Measurements from ENCODE around the gene CHP1.
A peak's percentile ranks its signal among the peaks of the same experiment; 100 is the strongest.
"Not testable (repeated sequence)": the region's sequence is repeated elsewhere in the genome, so short reads cannot be mapped to it uniquely, and the experiment has no call there.

Gene CHP1

DNA sequence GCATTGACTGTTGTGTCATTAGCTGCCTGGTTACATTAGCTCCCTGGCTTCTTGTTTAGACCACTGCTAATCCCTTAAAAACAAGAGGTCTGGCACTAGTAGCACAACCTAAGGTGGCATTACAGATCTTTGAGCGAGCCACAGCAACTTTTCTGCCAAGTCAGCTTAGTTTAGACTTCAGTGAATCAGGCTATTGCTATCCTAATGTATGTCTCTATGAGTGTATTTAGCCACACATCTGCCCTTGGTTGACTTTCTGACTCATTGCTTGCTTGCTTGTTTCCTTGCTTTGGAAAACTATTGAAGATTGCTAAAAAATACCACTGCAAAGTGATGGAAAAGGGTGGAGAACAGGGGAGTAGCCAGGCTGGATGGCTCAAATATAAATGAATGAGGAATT is 50.2 kb downstream of the CHP1 start:
- H3K9me3 ChIP-seq (ENCODE audit: control insufficient read depth, low read length): no peaks in the 10 kb centered on the region
- H2BK5ac ChIP-seq (ENCODE audit: low read depth, low read length, poor library complexity, severe bottlenecking): no peak overlapping the region
- H4K8ac ChIP-seq (ENCODE audit: low read length): no peak overlapping the region
- H4K91ac ChIP-seq (ENCODE audit: low read length): no peak overlapping the region
- H3K27me3 ChIP-seq (ENCODE audit: control insufficient read depth in 1 of 2, insufficient read depth in 1 of 2, low read length in 2 of 2): no peaks in the 10 kb centered on the region
- no peak overlapping the region for H3K4ac ChIP-seq (ENCODE audit: low read depth in 1 of 2, low read length in 2 of 2)
- WGBS: 0% methylated on average over 1 of the region's 1 CpG
- H3K36me3 ChIP-seq (ENCODE audit: control insufficient read depth in 1 of 2, insufficient read depth in 2 of 2, low read depth in 1 of 2, low read length in 2 of 2): peaks cover 13 to 42% of the 10 kb centered on the region in 2 experiments
- no peak overlapping the region for H2BK15ac ChIP-seq (ENCODE audit: low read depth, poor library complexity, severe bottlenecking)
- no peak overlapping the region for H3K4me3 ChIP-seq (ENCODE audit: insufficient read depth in 1 of 2, low read depth in 1 of 2, low read length in 2 of 2)
- H3K4me1 ChIP-seq (ENCODE audit: control insufficient read depth, insufficient read depth, low read depth, low read length): peaks cover 5% of the 10 kb centered on the region
- H2AK5ac ChIP-seq (ENCODE audit: low read length, severe bottlenecking): no peak overlapping the region
- peak; percentile 96 for DNase-seq
- no peak overlapping the region for H3K23ac ChIP-seq (ENCODE audit: low read length in 2 of 2)
- no peak overlapping the region for H2AFZ ChIP-seq (ENCODE audit: low read depth, low read length)
- H3K9ac ChIP-seq (ENCODE audit: low read length): peak overlapping the region; percentile 23
- H2BK120ac ChIP-seq (ENCODE audit: low read depth, low read length): no peak overlapping the region
- H3K18ac ChIP-seq (ENCODE audit: low read depth in 1 of 2, low read length in 2 of 2): no peak overlapping the region
- H3K27ac ChIP-seq (ENCODE audit: low read length, poor library complexity, severe bottlenecking): peak overlapping the region; percentile 11
- H3K14ac ChIP-seq (ENCODE audit: low read length in 2 of 2): no peak overlapping the region
- H2BK12ac ChIP-seq (ENCODE audit: low read length in 2 of 2): no peak overlapping the region
- peaks cover 2% of the 10 kb centered on the region for H3K79me1 ChIP-seq (replicated peaks; ENCODE audit: low read length, poor library complexity, severe bottlenecking)
- H3K4me2 ChIP-seq (ENCODE audit: low read length, poor library complexity, severe bottlenecking): no peak overlapping the region

DNA sequence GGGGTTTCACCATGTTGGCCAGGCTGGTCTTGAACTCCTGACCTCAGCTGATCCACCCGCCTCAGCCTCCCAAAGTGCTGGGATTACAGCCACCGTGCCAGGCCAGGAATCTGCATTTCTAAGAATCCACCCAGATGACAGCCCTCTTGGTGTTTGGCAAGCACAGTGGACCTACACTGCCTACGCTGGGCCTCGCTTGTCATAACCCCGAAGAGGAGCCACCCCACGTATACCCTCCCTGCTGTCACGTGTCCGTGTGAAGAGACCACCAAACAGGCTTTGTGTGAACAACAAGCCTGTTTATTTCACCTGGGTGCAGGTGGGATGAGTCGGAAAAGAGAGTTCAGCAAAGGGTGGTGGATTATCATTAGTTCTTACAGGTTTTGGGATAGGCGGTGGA is 51.4 kb downstream of the CHP1 start:
- not testable (repeated sequence) for H2BK5ac ChIP-seq (ENCODE audit: low read depth, low read length, poor library complexity, severe bottlenecking); H2BK15ac ChIP-seq (ENCODE audit: low read depth, poor library complexity, severe bottlenecking); H2AFZ ChIP-seq (ENCODE audit: low read depth, low read length); H3K4me2 ChIP-seq (ENCODE audit: low read length, poor library complexity, severe bottlenecking); H3K27me3 ChIP-seq (ENCODE audit: control insufficient read depth in 1 of 2, insufficient read depth in 1 of 2, low read length in 2 of 2); H3K79me1 ChIP-seq (replicated peaks; ENCODE audit: low read length, poor library complexity, severe bottlenecking); H2BK120ac ChIP-seq (ENCODE audit: low read depth, low read length); H3K4me1 ChIP-seq (ENCODE audit: control insufficient read depth, insufficient read depth, low read depth, low read length); H3K4me3 ChIP-seq (ENCODE audit: insufficient read depth in 1 of 2, low read depth in 1 of 2, low read length in 2 of 2); H3K23ac ChIP-seq (ENCODE audit: low read length in 2 of 2); H3K27ac ChIP-seq (ENCODE audit: low read length, poor library complexity, severe bottlenecking); H3K4ac ChIP-seq (ENCODE audit: low read depth in 1 of 2, low read length in 2 of 2); H4K91ac ChIP-seq (ENCODE audit: low read length); H3K9ac ChIP-seq (ENCODE audit: low read length); H3K9me3 ChIP-seq (ENCODE audit: control insufficient read depth, low read length); H2AK5ac ChIP-seq (ENCODE audit: low read length, severe bottlenecking); DNase-seq; H4K8ac ChIP-seq (ENCODE audit: low read length); H3K14ac ChIP-seq (ENCODE audit: low read length in 2 of 2)
- 94% methylated on average over 10 of the region's 10 CpGs for WGBS
- H2BK12ac ChIP-seq (ENCODE audit: low read length in 2 of 2): peak overlapping the region; percentile 6 to 29
- H3K18ac ChIP-seq (ENCODE audit: low read depth in 1 of 2, low read length in 2 of 2): peak overlapping the region in 1 of 2 experiments; percentile 58
- H3K36me3 ChIP-seq (ENCODE audit: control insufficient read depth in 1 of 2, insufficient read depth in 2 of 2, low read depth in 1 of 2, low read length in 2 of 2): peaks cover 16 to 43% of the 10 kb centered on the region in 2 experiments

DNA sequence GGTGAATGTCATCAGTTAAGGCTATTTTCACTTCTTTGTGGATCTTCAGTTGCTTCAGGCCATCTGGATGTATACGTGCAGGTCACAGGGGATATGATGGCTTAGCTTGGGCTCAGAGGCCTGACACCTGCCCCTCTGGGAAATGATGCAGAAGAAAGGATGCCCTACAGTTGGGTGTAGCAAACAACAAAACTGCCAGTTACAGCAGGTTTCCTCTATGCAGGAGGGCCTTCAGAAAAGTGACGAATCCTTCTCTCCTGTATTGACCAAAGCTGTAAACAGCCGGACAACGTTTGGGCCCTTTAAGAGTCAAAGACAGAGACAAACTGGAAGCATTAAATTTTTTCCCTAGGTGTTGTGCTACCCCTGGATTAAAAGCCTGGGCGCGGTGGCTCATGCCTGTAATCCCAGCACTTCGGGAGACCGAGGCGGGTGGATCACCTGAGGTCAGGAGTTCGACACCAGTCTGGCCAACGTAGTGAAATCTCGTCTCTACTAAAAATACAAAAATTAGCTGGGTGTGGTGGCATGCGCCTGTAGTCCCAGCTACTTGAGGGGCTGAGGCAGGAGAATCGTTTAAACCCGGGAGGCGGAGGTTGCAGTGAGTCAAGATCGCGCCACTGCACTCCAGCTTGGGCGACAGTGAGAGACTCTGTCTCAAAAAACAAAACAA is 52.0 kb downstream of the CHP1 start:
- not testable (repeated sequence) for H3K27ac ChIP-seq (ENCODE audit: low read length, poor library complexity, severe bottlenecking); DNase-seq; H2AFZ ChIP-seq (ENCODE audit: low read depth, low read length); H3K23ac ChIP-seq (ENCODE audit: low read length in 2 of 2); H4K91ac ChIP-seq (ENCODE audit: low read length); H2BK15ac ChIP-seq (ENCODE audit: low read depth, poor library complexity, severe bottlenecking); H3K4me2 ChIP-seq (ENCODE audit: low read length, poor library complexity, severe bottlenecking); H2BK5ac ChIP-seq (ENCODE audit: low read depth, low read length, poor library complexity, severe bottlenecking); H3K9me3 ChIP-seq (ENCODE audit: control insufficient read depth, low read length); H3K79me1 ChIP-seq (replicated peaks; ENCODE audit: low read length, poor library complexity, severe bottlenecking); H3K27me3 ChIP-seq (ENCODE audit: control insufficient read depth in 1 of 2, insufficient read depth in 1 of 2, low read length in 2 of 2); H3K4me1 ChIP-seq (ENCODE audit: control insufficient read depth, insufficient read depth, low read depth, low read length); H3K14ac ChIP-seq (ENCODE audit: low read length in 2 of 2)
- Histone ChIP-seq H2AK5ac (ENCODE audit: low read length, severe bottlenecking) (peak overlapping the region; percentile 39), H4K8ac (ENCODE audit: low read length) (peak overlapping the region; percentile 79), H2BK120ac (ENCODE audit: low read depth, low read length) (peak overlapping the region; percentile 11), H3K9ac (ENCODE audit: low read length) (peak overlapping the region; percentile 99), H2BK12ac (ENCODE audit: low read length in 2 of 2) (peak overlapping the region in 1 of 2 experiments; percentile 70), H3K36me3 (ENCODE audit: control insufficient read depth in 1 of 2, insufficient read depth in 2 of 2, low read depth in 1 of 2, low read length in 2 of 2) (peaks cover 18 to 50% of the 10 kb centered on the region in 2 experiments), H3K4me3 (ENCODE audit: insufficient read depth in 1 of 2, low read depth in 1 of 2, low read length in 2 of 2) (peak overlapping the region in 1 of 2 experiments; percentile 99), H3K18ac (ENCODE audit: low read depth in 1 of 2, low read length in 2 of 2) (peak overlapping the region; percentile 23 to 65), H3K4ac (ENCODE audit: low read depth in 1 of 2, low read length in 2 of 2) (peak overlapping the region; percentile 28 to 92)
- WGBS: 73% methylated on average over 12 of the region's 19 CpGs

DNA sequence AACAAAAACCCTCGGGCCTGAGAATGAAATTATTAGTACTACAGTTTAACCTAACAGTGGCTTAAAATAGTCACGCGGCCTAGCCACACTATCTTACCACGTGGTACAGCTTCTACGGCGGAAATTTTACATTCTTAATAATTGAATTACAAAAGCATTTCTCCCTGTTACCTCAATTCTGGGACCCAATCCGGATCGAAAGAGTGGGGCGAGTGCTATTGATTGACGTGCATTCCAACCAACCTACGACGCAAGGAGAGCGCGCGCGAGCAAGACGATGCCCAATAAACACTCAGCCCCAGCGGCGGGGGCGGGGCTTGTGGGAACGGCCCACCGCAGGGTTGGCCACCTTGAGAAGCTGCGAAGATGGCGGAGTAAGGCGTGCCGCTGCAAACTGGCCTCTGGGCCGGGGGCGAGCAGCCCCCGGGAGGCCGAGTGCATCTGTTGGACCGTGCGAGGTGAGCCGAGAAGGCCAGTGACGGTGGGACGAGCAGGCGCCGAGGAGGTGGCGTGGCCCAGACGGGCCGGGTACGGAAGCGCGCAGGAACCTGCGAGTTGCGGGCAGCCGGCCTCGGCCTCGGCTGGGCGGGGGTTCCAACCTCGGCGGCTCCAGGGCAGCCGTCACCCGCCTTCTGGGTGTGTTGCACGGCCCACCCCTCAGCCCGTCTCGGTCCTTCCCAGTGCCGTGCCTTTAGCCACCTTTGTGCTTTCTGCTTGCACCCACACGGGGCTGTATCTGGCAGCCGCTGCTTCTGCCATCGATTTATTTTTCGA is 52.8 kb downstream of the CHP1 start:
- Histone ChIP-seq H2BK5ac (ENCODE audit: low read depth, low read length, poor library complexity, severe bottlenecking) (peak overlapping the region; percentile 46), H3K4me1 (ENCODE audit: control insufficient read depth, insufficient read depth, low read depth, low read length) (peaks cover 6% of the 10 kb centered on the region), H2AFZ (ENCODE audit: low read depth, low read length) (peak overlapping the region; percentile 87), H2BK12ac (ENCODE audit: low read length in 2 of 2) (peak overlapping the region; percentile 15 to 32), H3K9ac (ENCODE audit: low read length) (peak overlapping the region; percentile 99), H3K14ac (ENCODE audit: low read length in 2 of 2) (peak overlapping the region in 1 of 2 experiments; percentile 98), H4K91ac (ENCODE audit: low read length) (peak overlapping the region; percentile 92), H3K27me3 (ENCODE audit: control insufficient read depth in 1 of 2, insufficient read depth in 1 of 2, low read length in 2 of 2) (no peaks in the 10 kb centered on the region), H2AK5ac (ENCODE audit: low read length, severe bottlenecking) (no peak overlapping the region), H3K18ac (ENCODE audit: low read depth in 1 of 2, low read length in 2 of 2) (peak overlapping the region; percentile 89 to 93), H3K4me3 (ENCODE audit: insufficient read depth in 1 of 2, low read depth in 1 of 2, low read length in 2 of 2) (peak overlapping the region; percentile 92 to 99), H3K4ac (ENCODE audit: low read depth in 1 of 2, low read length in 2 of 2) (peak overlapping the region; percentile 29 to 99), H3K27ac (ENCODE audit: low read length, poor library complexity, severe bottlenecking) (peak overlapping the region; percentile 73), H3K79me1 (replicated peaks; ENCODE audit: low read length, poor library complexity, severe bottlenecking) (peaks cover 8% of the 10 kb centered on the region), H2BK15ac (ENCODE audit: low read depth, poor library complexity, severe bottlenecking) (peak overlapping the region; percentile 60), H3K9me3 (ENCODE audit: control insufficient read depth, low read length) (no peaks in the 10 kb centered on the region), H3K23ac (ENCODE audit: low read length in 2 of 2) (peak overlapping the region; percentile 46 to 67), H3K36me3 (ENCODE audit: control insufficient read depth in 1 of 2, insufficient read depth in 2 of 2, low read depth in 1 of 2, low read length in 2 of 2) (peaks cover 17 to 50% of the 10 kb centered on the region in 2 experiments), H2BK120ac (ENCODE audit: low read depth, low read length) (peak overlapping the region; percentile 77), H4K8ac (ENCODE audit: low read length) (peak overlapping the region; percentile 90), H3K4me2 (ENCODE audit: low read length, poor library complexity, severe bottlenecking) (peak overlapping the region; percentile 72)
- WGBS: under 1% methylated on average over 58 of the region's 61 CpGs
- peak; percentile 99 for DNase-seq
